H1 (cell line): Measurements from ENCODE around the gene DENND5B. TPM values are rescaled to one million over a fixed set of nuclear protein-coding genes. Genes with fewer than 3 reads are reported as not detected.

Source experiments
- BRCA1 ChIP-seq: IDR thresholded peaks from 2 replicates; pipeline ENCODE4 v1.6.1; 2012; ENCODE audit warnings: low read depth, low read length, improper control_type of control experiment
- CHD1 ChIP-seq: IDR thresholded peaks from 2 replicates; pipeline ENCODE4 v1.6.1; 2012; ENCODE audit warnings: low read depth, low read length, improper control_type of control experiment
- RFX5 ChIP-seq: IDR thresholded peaks from 2 replicates; pipeline ENCODE4 v1.6.1; 2011; ENCODE audit warnings: low read depth, low read length, improper control_type of control experiment, borderline replicate concordance
- SIRT6 ChIP-seq: IDR thresholded peaks from one replicate; pipeline ENCODE4 v1.7.1; 2012; ENCODE audit warnings: low read length, inconsistent platforms
- SP1 ChIP-seq: IDR thresholded peaks from 2 replicates; pipeline ENCODE4 v1.6.1; 2011; ENCODE audit warnings: low read depth, low read length
- SRF ChIP-seq: IDR thresholded peaks from 2 replicates; pipeline ENCODE4 v1.6.1; 2011; ENCODE audit warnings: mild to moderate bottlenecking, low read depth, low read length, moderate library complexity
- TAF1 ChIP-seq: IDR thresholded peaks from 2 replicates; pipeline ENCODE4 v1.6.1; 2011; ENCODE audit warnings: mild to moderate bottlenecking, low read depth, low read length
- polyA plus RNA-seq, 7 experiments: library from polyadenylated mRNA; depleted of rRNA in 3 of 7; stranded (reverse) in 5 of 7; unstranded in 2 of 7; fragments of >200 nt in 5 of 7; fragments of 200-250 nt in 2 of 7; gene quantifications; 1 replicate in 5 of 7; 2 replicates in 1 of 7; 4 replicates in 1 of 7; pipeline versions ENCODE4 v1.2.1 to v1.2.3, GENCODE V29; 2011 to 2013; ENCODE audit warnings: missing spikeins in 2 of 7, mixed read lengths in 2 of 7
- total RNA-seq: library from RNA; stranded (reverse); fragmentation: NEBNext Ultra II Directional; extraction: Animal tissue kit (Norgen Biotek cat#: 25700); gene quantifications from 2 replicates; pipeline ENCODE4 v1.2.1, GENCODE V29; 2021

DENND5B gene
- total and polyA plus RNA-seq, 2 of the 8 experiments (the other 6 are each of a cell fraction or from before 2014, with no cell fraction given): 13.4 to 20.2 TPM

- TF ChIP-seq BRCA1: no peak
- TF ChIP-seq SP1: no peak
- TF ChIP-seq CHD1: no peak
- no peak for TF ChIP-seq TAF1
- TF ChIP-seq RFX5: no peak
- no peak for TF ChIP-seq SIRT6
- TF ChIP-seq SRF: no peak
Measured at GRCh38 chr12:31471823-31472222, 119.1 kb downstream of the DENND5B start (continued).
